HEK293T (cell line): ENCODE measurements around the gene LGR6.

Experiments used
- BHLHE40 ChIP-seq: fragments of 450-650 bp; IDR thresholded peaks from 2 replicates; pipeline ENCODE4 v1.6.1; 2016; ENCODE audit warnings: mild to moderate bottlenecking, moderate library complexity, borderline replicate concordance
- ELF4 ChIP-seq: fragments of 450-650 bp; IDR thresholded peaks from 2 replicates; pipeline ENCODE4 v1.6.1; 2017; ENCODE audit warnings: antibody characterized with exemption
- FOXA1 ChIP-seq: fragments of 450-650 bp; IDR thresholded peaks from 2 replicates; pipeline ENCODE4 v1.6.1; 2016; ENCODE audit warnings: mild to moderate bottlenecking
- FOXM1 ChIP-seq: fragments of 450-650 bp; IDR thresholded peaks from 2 replicates; pipeline ENCODE4 v1.6.1; 2017; ENCODE audit warnings: mild to moderate bottlenecking, borderline replicate concordance
- L3MBTL2 ChIP-seq: fragments of 450-650 bp; conservative IDR thresholded peaks from 2 replicates; pipeline ENCODE4 v1.6.1; 2016; ENCODE audit warnings: mild to moderate bottlenecking
- LEF1 ChIP-seq: fragments of 450-650 bp; IDR thresholded peaks from 2 replicates; pipeline ENCODE4 v1.6.1; 2017; ENCODE audit warnings: mild to moderate bottlenecking, borderline replicate concordance
- SP1 ChIP-seq: fragments of 450-650 bp; IDR thresholded peaks from 2 replicates; pipeline ENCODE4 v1.6.1; 2017
- SUZ12 ChIP-seq: fragments of 450-650 bp; IDR thresholded peaks from 2 replicates; pipeline ENCODE4 v1.6.1; 2016; ENCODE audit warnings: mild to moderate bottlenecking
- TF ChIP-seq, protein P1 (sequence below): fragments of 450-650 bp; IDR thresholded peaks from 2 replicates; pipeline ENCODE4 v1.6.1; 2016

DNA sequence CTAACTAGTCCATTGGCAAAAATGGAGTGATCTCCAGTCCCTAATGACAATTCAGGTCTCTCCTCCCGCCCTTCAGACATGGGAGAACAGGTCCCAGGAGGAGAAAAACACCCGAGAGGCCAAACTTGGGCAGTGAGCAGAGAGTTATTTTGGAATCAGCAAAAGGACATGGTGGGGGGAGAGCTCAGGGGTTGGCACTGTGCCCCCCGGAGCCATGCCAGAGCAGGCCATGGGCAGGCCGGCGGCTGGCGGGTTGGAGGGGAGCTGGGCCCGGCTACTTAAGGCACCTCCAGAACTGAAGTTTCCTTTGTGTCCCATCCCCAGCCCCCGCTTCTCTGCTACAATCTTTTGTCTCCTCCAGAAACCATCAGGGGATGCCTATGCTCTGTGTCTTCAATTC is 7.1 kb downstream of the LGR6 start:
- TF ChIP-seq SP1 = no peak
- TF ChIP-seq FOXA1 = no peak
- TF ChIP-seq, protein P1, sequence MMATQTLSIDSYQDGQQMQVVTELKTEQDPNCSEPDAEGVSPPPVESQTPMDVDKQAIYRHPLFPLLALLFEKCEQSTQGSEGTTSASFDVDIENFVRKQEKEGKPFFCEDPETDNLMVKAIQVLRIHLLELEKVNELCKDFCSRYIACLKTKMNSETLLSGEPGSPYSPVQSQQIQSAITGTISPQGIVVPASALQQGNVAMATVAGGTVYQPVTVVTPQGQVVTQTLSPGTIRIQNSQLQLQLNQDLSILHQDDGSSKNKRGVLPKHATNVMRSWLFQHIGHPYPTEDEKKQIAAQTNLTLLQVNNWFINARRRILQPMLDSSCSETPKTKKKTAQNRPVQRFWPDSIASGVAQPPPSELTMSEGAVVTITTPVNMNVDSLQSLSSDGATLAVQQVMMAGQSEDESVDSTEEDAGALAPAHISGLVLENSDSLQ = no peak
- TF ChIP-seq LEF1 = no peak
- no peak for TF ChIP-seq ELF4
- no peak for TF ChIP-seq SUZ12
- no peak for TF ChIP-seq FOXM1
- TF ChIP-seq BHLHE40 = no peak
- no peak for TF ChIP-seq L3MBTL2
